Activated naive CD4-positive, alpha-beta T cell treated with Interleukin-2 at 50 U/mL for 16 hours (primary cell): ENCODE data around the gene MIDN.
A peak's percentile ranks its signal among the peaks of the same experiment; 100 is the strongest.

Experiments used
- DNase-seq: peaks from one replicate; pipeline ENCODE4 v3.0.0-alpha.2; 2020

Gene MIDN

DNA sequence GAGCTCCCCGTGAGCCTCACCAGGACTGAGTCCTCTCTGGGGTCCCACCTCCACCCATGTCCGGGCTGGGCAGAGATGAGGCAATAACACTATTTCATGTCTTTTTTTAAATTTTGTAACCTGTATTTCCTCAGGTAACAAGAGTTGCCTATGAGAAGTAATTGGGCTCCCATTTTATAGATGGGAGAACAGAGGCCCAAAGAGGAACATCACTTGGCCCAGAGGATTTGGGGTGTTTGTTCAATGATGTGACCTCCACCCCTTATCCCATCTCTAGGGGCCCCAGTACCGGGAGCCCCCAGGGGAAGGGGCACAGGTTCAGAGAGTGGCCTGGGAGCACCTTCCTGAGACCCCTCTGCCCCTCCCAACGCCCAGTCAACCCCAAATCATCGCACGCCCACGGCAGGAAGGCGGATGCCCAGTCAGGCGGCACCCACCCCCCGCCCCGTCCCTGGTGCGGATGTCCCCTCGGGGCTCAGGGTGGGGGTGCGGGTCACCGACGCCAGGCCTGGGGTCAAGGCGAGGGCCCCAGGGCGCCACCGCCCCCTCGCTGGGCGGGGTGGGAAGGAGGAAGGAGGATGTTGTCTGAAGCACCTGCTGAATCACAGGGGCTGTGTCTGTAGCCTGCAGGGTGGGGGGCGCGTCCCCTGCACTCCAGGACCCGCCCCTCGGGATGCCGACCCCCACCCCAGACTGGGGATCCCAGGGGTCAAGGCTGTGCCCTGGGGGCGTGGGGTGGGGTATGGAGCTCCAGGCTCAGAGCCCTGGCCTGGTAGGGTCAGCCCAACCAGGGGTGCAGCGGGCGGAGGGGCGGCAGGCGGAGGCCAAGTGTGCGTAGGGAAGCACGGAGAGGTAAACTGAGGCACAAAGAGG is 11.7 kb downstream of the MIDN start:
- peak; percentile 58 for DNase-seq

DNA sequence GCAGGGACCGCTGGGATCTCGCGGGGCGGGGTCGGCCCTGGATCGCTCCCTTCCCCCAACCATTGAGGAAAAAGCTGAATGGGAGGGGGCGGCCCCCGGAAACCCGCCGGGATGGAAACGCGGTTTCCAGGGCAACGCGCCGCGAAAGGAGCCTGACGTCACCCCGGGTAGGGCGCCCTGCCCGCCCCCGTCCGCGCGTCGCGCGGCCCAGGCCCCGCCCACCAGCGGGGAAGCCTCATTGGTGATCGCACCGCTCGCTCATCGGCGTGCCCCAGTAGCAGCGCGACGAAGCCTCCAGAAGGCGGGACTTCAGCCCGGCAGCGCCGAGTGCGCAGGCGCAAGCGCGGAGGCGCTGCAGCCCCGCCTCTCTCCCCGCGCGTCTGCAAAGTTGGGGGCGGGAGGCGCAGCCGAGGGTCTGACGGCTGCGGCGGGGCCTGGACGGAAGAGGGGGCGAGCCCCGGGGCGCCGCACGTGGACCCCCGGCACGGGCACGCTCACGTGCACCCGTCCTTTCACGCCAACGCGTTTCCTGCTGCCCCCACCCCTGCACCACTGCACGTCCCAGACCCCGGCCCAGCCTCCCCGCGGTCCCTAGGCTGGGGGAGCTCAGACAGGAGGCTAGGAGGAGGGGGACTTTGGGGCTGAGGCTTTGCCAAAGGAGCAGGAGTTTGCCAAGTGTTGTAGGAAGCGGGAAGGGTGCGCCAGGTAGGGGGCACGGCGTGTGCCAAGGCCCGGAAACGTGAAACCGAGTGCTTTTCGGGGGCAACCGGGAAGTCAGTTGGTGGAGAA is 12.6 kb downstream of the MIDN start:
- DNase-seq, result peak; percentile 97

DNA sequence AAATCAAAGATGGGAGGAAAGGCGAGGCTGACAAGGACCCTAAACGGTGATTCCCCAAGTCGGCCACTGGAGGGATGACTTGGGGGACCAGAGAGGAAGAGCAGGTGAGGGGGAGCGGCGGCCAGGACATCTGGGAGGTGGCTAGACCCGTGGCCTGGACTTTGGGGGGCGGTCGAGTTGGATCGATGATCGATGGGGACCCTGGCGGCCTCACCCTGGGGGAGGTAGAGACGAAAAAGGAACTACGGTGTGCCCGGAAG is 13.1 kb downstream of the MIDN start:
- DNase-seq, result no peak

DNA sequence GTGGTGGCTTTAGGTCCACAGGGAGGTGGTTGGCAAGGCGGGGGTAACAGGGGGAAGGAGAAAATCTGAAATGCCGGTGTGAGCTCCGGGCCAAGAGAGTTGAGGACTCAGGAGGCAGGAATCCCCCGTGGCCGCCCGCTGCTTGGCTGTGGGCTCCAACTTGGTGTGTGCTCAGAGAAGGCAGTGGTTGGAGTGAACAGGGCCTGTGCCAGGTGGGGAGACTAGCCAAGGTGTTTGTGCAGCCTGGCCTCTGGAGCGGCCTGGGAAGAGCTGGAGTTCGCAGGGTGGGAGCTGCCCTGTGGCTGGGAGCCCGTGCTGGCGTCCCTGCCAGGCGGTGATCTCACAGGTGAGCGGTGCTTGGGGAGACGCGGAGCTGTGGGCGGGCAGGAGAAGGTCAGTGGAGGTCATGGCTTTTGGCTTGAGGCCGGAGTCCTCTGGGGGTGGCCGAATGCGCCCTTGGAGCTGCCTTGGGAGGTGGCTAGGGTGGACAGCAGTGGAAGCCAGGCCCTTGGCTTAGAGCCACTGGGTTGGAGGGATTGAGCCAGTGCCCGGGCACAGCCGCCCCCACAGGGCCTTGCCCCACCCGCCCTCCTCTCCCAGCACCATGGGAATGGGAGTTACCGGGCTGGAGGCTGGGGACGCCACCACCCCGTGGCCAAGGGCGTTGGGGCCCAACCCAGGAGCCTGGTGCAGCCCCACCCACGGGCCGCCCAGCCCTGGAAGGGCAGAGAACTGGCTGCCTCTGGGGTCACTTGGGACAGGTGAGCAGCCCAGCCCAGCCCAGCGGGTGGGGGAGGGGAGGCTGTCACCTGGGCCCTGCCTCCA is 13.6 kb downstream of the MIDN start:
- DNase-seq, result peak; percentile 40

DNA sequence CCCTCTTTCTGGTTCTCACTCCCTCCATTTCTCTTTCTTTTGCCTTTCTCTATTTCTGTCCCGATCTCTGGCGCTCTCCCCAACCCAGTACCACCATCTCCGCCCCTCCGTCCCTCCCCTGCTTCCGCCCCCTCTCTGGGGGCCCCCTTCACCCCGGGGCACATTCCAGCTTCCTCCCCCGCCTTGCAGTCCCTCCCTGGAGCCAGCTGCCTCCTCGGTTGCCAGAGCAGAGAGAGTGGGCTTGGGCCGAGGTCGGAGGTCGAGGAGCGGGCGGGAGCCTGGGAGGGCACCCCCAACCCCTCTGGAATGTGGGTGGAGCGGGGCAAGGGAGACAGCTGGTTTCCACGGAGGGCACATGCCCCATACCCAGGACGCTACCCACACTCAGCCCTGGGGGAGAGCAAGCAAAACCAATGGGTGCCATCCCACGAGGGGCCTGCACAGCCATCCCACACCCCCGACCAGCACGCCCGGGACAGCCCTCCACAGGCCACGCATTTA is 14.3 kb downstream of the MIDN start:
- DNase-seq, result no peak

DNA sequence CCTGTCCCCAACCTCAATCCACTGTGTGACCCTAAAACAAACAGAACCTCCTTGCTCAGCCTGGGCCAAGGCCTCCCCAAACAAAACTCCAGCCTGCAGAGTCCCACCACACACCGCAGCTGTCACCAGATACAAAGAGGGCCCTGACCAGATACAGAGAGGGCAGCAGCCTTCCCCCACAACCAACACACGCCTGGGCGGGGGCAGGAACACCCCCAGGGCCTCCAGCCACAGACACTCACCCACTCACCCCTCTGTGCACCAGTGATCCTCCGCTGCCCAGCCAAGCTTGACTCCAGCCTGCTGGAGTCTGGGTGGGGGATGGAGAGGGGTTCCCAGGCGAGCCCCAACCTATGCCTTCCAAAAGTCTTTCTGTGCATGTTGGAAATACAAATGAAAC is 14.8 kb downstream of the MIDN start:
- no peak for DNase-seq

DNA sequence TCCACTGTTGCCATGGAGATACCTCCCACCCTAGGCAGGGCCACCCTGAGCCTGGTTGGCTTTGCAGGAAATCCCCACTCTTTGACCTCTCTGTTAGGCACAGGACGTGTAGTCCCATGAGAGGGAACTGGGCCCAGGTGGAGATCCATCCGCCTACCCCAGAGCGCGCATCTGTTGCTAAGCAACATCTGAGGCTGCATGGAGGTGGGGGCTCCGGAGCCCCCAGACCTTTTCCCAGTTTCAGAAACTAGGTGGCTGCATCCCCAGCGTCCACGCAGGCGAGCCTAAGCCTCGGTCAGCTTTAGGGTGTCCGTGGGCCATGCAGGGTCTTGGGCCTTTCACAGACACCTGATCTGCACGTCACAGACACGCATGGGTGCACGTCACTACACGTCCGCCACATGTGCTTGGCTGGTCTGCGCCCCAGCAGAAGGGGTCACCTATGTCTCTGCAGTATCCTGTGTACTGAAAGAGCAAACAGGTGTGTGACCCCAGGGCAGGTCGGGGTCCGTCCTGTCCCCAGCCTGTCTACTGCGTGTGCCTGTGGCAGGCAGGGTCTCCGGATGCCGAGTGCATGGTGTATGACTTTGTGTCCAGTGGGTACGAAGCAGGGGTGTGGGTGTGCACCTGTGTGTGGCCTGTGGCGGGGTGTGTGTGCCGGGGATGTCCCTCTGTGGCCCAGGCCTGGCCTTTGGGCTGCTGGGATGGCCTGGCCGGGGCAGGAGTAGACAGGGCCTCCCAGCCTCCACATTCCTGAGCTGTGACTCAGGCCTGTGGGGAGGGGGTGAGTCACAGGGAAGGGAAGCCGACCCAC is 16.6 kb downstream of the MIDN start:
- DNase-seq, result no peak

DNA sequence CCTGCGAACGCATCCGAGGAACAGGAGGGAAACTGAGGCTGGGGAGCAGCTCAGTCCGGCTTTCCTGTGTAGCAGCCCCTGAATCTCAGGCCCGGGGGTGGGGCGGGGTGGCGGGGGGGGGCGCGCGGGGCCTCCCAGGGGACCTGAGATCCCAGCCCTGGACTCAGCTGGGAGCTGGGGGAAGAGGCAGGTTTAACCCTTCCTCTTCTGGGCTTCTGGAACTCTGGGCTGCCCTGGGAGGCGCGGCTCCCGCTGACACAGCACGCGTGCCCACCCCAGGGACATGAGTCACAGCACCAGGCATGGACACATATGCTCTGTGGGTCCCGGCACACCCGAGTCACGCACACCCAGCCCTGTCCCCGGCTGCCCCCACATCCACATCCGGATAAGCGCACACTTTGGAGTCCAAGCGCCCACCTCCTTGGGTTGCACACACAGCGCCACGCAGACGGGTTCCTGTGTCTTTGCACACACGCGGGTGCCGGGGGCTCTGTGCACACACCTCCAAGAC is 17.3 kb downstream of the MIDN start:
- peak; percentile 47 for DNase-seq

DNA sequence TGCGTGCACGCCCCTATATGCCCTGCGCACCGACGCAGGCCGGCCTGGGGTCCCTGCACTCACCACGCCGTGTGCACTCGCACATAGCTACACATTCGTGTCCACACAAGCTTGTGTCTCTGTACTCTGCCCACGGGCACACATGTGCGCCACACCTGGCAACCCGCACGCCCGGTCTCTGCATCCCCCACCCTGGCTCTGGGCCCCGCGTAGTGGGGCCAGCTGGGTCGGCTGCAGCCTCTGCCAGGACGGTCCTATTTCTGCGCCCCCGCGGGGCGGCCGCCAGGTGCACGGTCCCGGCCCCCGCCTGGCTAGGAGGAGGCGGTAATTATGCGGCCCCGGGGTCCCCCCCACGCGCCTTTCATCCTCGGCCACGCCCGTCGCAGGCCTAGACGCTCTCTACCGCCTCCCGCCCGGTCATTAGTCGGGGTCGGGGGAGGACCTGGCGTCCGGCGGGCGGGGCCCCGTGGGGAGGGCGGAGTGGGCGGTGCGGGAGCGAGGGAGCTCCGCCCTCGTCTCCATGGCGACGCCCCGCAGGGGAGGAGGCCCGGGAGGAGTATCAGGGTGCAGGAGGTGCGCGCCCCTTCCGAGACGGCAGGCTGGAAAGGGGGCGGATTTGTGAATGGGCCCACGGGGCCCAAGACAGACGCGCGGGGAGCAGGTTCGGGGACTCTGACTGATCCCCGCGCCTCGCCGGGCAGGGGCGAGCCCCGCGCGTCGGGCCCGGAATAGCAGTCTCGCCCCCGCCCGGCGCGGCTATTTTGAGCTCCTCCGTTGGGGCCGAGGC is 17.9 kb downstream of the MIDN start:
- peak; percentile 82 for DNase-seq

DNA sequence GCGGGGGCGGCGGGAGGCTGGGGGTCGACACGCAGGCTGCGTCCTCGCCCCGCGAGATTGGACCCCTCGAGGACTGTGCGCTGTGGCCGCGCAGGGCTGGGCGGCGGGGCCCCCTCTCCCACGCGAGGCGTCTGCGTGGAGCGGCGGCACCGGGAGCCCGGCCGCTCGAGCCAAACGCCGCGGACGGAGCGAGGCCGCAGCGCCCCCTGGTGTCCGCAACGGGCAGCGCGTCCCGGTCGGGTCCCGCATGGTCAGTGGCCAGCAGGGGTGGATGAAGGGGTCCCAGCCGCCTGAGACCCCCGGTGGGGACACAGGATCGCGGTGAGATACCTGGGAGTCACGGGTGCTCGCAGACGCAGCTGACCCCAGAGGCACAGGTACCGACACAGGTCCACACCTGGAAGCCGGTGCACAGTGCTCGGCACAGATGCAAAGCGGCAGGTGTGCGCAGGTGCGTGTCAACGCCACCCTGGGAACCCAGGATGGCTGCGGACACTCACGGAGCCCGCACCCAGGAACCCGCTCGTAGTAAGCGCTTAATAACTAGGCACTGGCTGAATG is 18.6 kb downstream of the MIDN start:
- DNase-seq, result peak; percentile 75

DNA sequence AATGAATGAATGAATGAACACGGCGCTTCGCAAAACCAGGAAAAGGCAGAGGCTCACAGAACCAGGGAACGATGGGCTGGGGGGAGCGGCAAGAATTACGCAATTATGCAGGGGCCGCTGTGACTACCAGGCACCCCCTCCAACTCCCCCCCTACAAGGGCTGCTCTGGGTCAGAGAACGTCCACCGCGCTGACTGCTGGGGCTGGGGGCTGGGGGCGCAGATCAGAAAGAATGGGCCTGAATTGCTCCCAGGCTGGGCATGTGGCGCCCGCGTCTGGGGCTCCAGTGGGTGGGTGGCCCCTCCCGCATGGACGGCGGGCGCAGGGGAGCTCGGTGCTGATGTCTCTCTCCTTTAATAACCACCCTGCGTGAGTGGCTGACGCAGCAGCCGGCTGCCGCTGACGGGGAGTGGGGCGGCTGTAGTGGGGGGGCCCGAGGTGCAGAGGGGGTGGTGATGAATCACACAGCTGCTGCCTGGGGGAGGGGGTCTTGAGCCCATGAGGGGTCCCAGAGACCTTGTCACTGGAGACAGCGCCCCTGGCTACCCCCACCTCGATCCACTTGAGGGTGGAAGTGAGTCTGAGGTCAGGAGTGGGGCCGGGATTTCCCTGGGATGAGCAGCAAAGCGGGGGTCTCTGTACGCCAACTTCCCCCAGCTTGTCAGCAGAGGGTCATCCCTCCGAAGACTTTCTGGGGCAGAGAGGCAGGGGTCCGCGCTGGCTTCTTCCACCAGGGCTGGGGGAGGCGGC is 19.3 kb downstream of the MIDN start:
- DNase-seq, result peak; percentile 25

DNA sequence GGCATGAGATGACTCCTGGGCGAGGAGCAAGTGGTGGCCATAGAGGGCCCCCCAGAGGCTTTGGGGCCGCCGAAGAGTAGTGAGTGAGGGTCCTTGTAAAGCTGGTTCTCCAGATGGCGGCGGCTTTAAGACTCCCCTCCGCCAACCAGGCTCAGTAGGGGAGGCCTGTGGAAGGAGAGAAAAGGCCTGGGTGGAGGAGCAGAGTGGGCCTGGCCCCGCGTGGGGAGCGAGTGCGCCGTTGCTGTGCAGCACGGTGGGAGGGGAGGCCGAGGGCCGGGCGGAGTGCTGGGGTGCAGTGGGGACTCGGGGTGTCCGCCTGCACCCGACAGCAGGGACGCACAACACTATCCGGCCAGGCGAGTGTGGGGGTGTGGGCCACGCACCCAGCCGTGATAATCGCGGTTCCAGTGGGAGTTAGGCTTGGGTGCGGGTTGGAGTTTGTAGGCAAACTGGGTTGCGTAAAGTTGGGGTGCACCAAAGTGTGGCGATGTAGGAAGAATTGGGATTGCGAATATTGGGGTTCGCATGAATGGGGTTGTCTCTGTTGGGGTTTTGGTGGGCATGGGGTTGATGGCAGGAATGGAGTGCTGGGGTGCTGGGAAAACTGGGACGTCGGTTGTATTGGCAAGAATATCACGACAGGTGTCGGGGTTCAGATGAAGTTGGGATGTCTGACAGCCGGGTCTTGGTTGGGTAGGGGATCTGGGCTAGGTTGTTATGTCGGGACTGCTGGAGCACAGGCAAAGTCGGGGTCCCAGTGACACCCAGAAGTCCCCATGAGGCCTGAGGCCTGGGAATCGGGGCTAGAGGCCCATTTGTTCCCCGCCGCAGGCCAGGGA is 20.1 kb downstream of the MIDN start:
- DNase-seq, result no peak

DNA sequence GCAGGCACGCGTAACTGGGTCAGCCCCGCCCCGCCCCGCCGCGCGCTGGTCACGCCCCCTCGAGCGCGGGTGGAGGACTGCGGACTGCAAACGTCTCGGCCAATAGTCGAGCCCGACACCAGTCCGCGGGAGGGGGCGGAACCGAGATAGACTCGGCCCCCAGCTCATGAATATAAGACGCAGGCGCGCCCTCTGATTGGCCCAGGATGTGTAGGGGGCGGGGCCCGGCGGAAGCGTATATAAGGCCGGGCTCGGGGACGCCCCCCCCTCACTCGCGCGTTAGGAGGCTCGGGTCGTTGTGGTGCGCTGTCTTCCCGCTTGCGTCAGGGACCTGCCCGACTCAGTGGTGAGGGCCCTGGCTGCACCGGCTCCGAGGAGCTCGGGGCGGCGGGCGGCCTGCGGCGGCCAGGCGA is 20.7 kb downstream of the MIDN start, which contains the start of gene CIRBP:
Gene CIRBP (plus strand): TSS at position 268 of the 413 bp plus-strand sequence. CDS start 1,602 bp downstream, outside the sequence.
- DNase-seq, result peak; percentile 100

DNA sequence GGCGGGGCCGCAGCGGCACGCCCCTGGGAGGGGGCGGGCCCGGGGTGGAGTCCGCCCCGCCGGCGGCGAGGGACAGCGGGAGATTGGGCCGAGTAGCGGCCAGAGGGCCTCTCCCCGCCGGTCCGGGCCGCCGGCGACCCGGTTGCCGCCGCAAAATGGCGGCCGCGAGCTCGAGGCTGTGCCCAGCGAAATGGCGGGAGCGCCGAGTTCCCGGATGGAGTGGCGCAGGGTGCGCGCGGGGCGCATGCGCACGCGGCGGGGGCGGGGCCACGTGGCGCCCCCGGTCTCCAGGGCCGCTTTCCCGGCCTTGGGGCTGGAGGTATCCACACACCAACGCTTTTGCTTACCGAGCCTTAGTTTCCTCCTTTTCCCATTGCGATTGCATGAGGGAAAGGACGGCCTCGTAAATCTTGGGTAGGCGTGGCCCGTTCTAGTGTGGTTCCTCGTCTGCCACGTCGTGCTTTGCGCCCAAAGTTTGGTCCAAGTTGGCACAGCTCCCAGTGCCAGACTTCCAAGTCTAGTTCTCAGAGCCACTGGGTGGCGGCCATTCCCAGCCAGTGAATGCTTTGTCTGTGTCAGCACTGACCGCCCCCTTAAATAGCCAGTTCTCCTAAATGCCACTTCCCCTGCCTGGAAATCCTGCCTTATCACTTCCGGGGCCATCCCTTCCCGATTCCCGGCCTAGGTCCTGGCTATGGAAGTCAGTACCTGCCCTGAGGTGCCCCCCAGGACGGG is 21.3 kb downstream of the MIDN start:
- DNase-seq, result peak; percentile 86

DNA sequence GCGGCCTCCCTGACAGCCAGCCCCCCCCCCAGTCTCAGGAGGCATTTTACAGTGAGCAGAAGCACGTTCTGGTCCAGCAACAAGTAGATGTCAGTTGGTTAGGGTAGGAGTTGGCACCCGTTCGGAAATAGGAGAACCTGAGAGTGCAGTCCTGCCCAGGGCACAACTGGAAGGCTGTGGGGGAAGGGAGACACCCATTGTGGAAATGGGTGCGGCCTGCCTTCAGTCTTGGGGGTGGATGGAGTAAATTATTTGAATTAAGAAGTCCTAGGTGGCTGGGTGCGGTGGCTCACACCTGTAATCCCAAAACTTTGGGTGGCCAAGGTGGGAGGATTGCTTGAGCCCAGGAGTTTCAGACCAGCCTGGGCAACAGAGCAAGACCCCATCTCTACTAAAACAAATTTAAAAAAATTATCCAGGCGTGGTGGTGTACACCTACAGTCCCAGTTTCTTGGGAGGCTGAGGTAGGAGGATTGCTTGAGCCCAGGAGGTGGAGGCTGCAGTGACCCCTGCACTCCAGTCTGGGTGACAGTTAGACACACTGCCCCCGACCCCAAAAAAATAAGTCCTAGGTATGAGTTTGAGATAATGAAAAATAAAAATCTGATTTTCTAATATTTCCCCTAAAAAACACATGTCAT is 21.9 kb downstream of the MIDN start:
- peak; percentile 33 for DNase-seq

DNA sequence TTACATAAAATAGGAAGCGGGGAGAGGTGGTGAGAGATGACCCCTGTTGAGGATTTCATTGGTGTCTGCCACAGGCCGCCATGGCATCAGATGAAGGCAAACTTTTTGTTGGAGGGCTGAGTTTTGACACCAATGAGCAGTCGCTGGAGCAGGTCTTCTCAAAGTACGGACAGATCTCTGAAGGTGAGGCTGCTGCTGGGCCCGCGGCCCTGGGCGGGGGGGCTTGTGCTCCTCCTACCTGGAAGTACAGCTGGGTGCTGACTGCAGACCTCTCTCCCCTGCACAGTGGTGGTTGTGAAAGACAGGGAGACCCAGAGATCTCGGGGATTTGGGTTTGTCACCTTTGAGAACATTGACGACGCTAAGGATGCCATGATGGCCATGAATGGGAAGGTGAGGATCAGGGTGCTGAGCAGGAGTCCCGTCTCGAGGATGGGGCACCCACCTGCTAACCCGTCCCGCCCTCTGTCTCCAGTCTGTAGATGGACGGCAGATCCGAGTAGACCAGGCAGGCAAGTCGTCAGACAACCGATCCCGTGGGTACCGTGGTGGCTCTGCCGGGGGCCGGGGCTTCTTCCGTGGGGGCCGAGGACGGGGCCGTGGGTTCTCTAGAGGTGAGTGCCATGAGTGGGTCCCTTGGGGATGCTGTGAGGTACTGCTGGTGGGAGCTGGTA is 22.6 kb downstream of the MIDN start:
- no peak for DNase-seq
